ENCODE data around the gene PLXNA2. TPM values are rescaled to one million over a fixed set of nuclear protein-coding genes. Genes with fewer than 3 reads are reported as not detected.

The PLXNA2 gene
- total RNA-seq, 1 donor from 2014 or later, result 1.7 TPM

DNA sequence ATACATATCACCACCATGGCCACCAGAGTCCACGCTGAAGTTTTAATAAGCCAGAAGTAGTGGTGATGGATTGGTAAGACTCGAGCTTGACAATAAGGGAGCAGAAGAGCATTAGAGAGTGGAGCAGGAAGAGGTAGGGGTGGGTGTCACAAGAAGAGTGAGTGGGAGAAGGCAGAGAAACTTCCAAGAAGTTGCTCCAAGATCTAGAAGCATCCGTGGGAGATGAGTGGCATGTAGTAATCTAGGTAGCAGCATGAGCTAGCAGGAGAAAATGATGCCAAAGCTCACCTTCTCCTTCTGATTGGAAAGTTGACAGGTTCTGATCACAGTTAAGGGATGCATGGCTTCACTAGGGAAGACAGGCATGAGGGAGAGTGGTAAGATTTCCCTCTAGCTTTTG lies 49.2 kb downstream of the PLXNA2 start:
- no peak overlapping the region for H3K9ac ChIP-seq
- H3K4me2 ChIP-seq, result no peak overlapping the region
- H3K4me1 ChIP-seq, result peaks cover 27% of the 10 kb centered on the region
- H3K27ac Mint-ChIP-seq, result no peak overlapping the region
- H3K79me2 ChIP-seq (ENCODE audit: low read depth), result no peaks in the 10 kb centered on the region
- no peak overlapping the region for H2AFZ ChIP-seq (replicated peaks)
- H3K36me3 ChIP-seq, result no peaks in the 10 kb centered on the region
- peaks cover 4% of the 10 kb centered on the region for H3K27me3 Mint-ChIP-seq (ENCODE audit: insufficient read depth, low read depth)
- H3F3A ChIP-seq (ENCODE audit: low read depth), result peaks cover 18% of the 10 kb centered on the region
- TF ChIP-seq EZH2phosphoT487 (IDR thresholded peaks at IDR 0.05) (no peak), EZH2 (IDR thresholded peaks at IDR 0.05) (no peak)
- TF ChIP-seq, protein P1, sequence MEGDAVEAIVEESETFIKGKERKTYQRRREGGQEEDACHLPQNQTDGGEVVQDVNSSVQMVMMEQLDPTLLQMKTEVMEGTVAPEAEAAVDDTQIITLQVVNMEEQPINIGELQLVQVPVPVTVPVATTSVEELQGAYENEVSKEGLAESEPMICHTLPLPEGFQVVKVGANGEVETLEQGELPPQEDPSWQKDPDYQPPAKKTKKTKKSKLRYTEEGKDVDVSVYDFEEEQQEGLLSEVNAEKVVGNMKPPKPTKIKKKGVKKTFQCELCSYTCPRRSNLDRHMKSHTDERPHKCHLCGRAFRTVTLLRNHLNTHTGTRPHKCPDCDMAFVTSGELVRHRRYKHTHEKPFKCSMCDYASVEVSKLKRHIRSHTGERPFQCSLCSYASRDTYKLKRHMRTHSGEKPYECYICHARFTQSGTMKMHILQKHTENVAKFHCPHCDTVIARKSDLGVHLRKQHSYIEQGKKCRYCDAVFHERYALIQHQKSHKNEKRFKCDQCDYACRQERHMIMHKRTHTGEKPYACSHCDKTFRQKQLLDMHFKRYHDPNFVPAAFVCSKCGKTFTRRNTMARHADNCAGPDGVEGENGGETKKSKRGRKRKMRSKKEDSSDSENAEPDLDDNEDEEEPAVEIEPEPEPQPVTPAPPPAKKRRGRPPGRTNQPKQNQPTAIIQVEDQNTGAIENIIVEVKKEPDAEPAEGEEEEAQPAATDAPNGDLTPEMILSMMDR (IDR thresholded peaks at IDR 0.05), result no peak
- no peak for DNase-seq (ENCODE audit: low spot score)
- no peak overlapping the region for H3K27ac ChIP-seq
- no peaks in the 10 kb centered on the region for H3K9me3 ChIP-seq (ENCODE audit: low read depth)
- no peaks in the 10 kb centered on the region for H3K27me3 ChIP-seq
- no peaks in the 10 kb centered on the region for H4K20me1 ChIP-seq (ENCODE audit: low read depth)
- no peak overlapping the region for H3K4me3 Mint-ChIP-seq
- no peak overlapping the region for H3K4me3 ChIP-seq
- no peaks in the 10 kb centered on the region for H3K9me3 Mint-ChIP-seq
- H3K36me3 Mint-ChIP-seq, result peaks cover 12% of the 10 kb centered on the region
- peaks cover 33% of the 10 kb centered on the region for H3K4me1 Mint-ChIP-seq

DNA sequence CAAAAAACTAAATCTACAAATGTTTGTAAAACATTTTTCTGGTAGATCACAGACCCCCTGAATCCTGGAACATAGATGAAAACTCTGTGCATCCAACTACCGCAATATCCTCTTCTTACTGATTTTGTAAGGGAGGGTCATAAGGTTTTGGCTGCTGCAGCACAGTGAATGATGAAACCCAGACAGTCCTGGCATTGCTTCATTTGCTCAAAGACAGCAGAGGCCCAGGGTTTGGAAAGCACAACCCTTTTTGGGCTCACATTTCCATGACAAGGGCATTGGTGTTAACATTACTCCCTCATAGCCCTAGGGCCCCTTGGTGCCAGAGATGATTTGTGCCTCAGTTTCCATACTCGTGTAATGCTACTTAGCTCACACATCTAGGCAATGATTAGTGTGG lies 51.2 kb downstream of the PLXNA2 start:
- H3K9me3 Mint-ChIP-seq, result no peaks in the 10 kb centered on the region
- H3K79me2 ChIP-seq (ENCODE audit: low read depth), result no peaks in the 10 kb centered on the region
- no peak overlapping the region for H3K4me3 ChIP-seq
- H3K4me1 ChIP-seq, result peaks cover 13% of the 10 kb centered on the region
- TF ChIP-seq EZH2 (IDR thresholded peaks at IDR 0.05), result no peak
- TF ChIP-seq, protein P1 (IDR thresholded peaks at IDR 0.05), result no peak
- no peak for TF ChIP-seq EZH2phosphoT487 (IDR thresholded peaks at IDR 0.05)
- no peaks in the 10 kb centered on the region for H3K36me3 ChIP-seq
- no peak overlapping the region for H3K27ac ChIP-seq
- H3K27me3 ChIP-seq, result no peaks in the 10 kb centered on the region
- H3K9ac ChIP-seq, result no peak overlapping the region
- H3F3A ChIP-seq (ENCODE audit: low read depth), result peaks cover 6% of the 10 kb centered on the region
- no peak overlapping the region for H3K4me3 Mint-ChIP-seq
- peaks cover 23% of the 10 kb centered on the region for H3K36me3 Mint-ChIP-seq
- no peak overlapping the region for H3K4me2 ChIP-seq
- DNase-seq (ENCODE audit: low spot score), result no peak
- H3K4me1 Mint-ChIP-seq, result peaks cover 23% of the 10 kb centered on the region
- no peak overlapping the region for H3K27ac Mint-ChIP-seq
- H3K9me3 ChIP-seq (ENCODE audit: low read depth), result no peaks in the 10 kb centered on the region
- H3K27me3 Mint-ChIP-seq (ENCODE audit: insufficient read depth, low read depth), result peaks cover 3% of the 10 kb centered on the region
- no peaks in the 10 kb centered on the region for H4K20me1 ChIP-seq (ENCODE audit: low read depth)
- no peak overlapping the region for H2AFZ ChIP-seq (replicated peaks)

DNA sequence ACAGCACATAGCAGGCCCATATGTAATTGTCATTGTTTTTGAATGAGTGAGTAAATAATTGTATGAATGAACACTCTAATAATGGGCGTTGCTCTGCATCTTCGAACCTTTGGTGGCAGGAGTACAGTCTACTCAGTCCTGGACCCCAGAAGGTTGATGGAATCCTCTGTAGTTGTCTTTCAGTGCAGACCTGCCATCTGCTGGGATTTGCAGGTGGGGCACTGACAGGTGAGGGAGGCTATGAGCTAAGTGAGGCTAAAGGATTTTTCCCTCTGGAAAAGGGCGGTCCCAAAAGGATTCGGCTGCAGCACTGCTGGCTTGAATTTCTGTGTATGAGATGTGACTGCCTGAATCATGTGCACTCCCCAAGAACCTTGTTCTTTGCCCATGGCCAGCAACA lies 53.4 kb downstream of the PLXNA2 start:
- peaks cover 3% of the 10 kb centered on the region for H3K27me3 Mint-ChIP-seq (ENCODE audit: insufficient read depth, low read depth)
- Histone ChIP-seq H3F3A (ENCODE audit: low read depth) (no peaks in the 10 kb centered on the region), H3K36me3 (no peaks in the 10 kb centered on the region), H3K4me3 (no peak overlapping the region), H4K20me1 (ENCODE audit: low read depth) (no peaks in the 10 kb centered on the region), H2AFZ (replicated peaks) (no peak overlapping the region), H3K9me3 (ENCODE audit: low read depth) (no peaks in the 10 kb centered on the region), H3K4me1 (peaks cover 5% of the 10 kb centered on the region), H3K27me3 (no peaks in the 10 kb centered on the region), H3K9ac (no peak overlapping the region), H3K4me2 (no peak overlapping the region), H3K79me2 (ENCODE audit: low read depth) (no peaks in the 10 kb centered on the region), H3K27ac (no peak overlapping the region)
- TF ChIP-seq, protein P1 (IDR thresholded peaks at IDR 0.05), result no peak
- TF ChIP-seq EZH2phosphoT487 (IDR thresholded peaks at IDR 0.05), result no peak
- no peak overlapping the region for H3K27ac Mint-ChIP-seq
- DNase-seq (ENCODE audit: low spot score), result no peak
- H3K4me3 Mint-ChIP-seq, result no peak overlapping the region
- peaks cover 29% of the 10 kb centered on the region for H3K36me3 Mint-ChIP-seq
- H3K9me3 Mint-ChIP-seq, result no peaks in the 10 kb centered on the region
- H3K4me1 Mint-ChIP-seq, result peaks cover 21% of the 10 kb centered on the region
